GM23338 (cell line): Measurements from ENCODE around the gene PTPRJ. TPM values are rescaled to one million over a fixed set of nuclear protein-coding genes. Genes with fewer than 3 reads are reported as not detected.

Source experiments
- ATAC-seq: fragments of 200-7000 bp; cut with Tn5 transposase; 3 replicates; pipeline ENCODE4 v1.9.1; 2020
- DNase-seq: peaks from one replicate; pipeline ENCODE4 v3.0.0-alpha.2; 2015; ENCODE audit warnings: low spot score
- H2AFZ ChIP-seq: fragments of 200-600 bp; sonication (generic); 2 replicates; pipeline ENCODE4 v1.8.0; 2016; ENCODE audit warnings: antibody characterized with exemption, mild to moderate bottlenecking, moderate library complexity
- H3F3A ChIP-seq: fragments of 200-600 bp; sonication (generic); replicated peaks from 2 replicates; pipeline ENCODE4 v1.8.0; 2017; ENCODE audit warnings: antibody characterized with exemption, mixed run types, low read depth
- H3K27ac ChIP-seq: fragments of 200-600 bp; sonication (generic); 2 replicates; pipeline ENCODE4 v1.6.1; 2016; ENCODE audit warnings: low read depth
- H3K27me3 ChIP-seq: fragments of 200-600 bp; sonication (generic); 2 replicates; pipeline ENCODE4 v1.8.0; 2016; ENCODE audit warnings: mild to moderate bottlenecking, mixed run types, moderate library complexity; ENCODE audit not compliant: insufficient read depth
- H3K36me3 ChIP-seq: fragments of 200-600 bp; sonication (generic); 2 replicates; pipeline ENCODE4 v1.8.0; 2016; ENCODE audit warnings: mild to moderate bottlenecking; ENCODE audit not compliant: insufficient read depth
- H3K4me1 ChIP-seq: fragments of 200-600 bp; sonication (generic); 2 replicates; pipeline ENCODE4 v1.8.0; 2016; ENCODE audit warnings: mild to moderate bottlenecking, moderate library complexity; ENCODE audit not compliant: insufficient read depth
- H3K4me2 ChIP-seq: fragments of 200-600 bp; sonication (generic); 2 replicates; pipeline ENCODE4 v1.7.1; 2017; ENCODE audit warnings: mixed run types
- H3K4me3 ChIP-seq: fragments of 200-600 bp; sonication (generic); 2 replicates; pipeline ENCODE4 v1.6.1; 2016; ENCODE audit warnings: mixed run types
- H3K79me2 ChIP-seq: fragments of 200-600 bp; sonication (generic); replicated peaks from 2 replicates; pipeline ENCODE4 v1.8.0; 2017; ENCODE audit warnings: mild to moderate bottlenecking; ENCODE audit not compliant: insufficient read depth
- H3K9me2 ChIP-seq: fragments of 200-600 bp; sonication (generic); 2 replicates; pipeline ENCODE4 v1.8.0; 2017; ENCODE audit not compliant: insufficient read depth
- H4K20me1 ChIP-seq: fragments of 200-600 bp; sonication (generic); replicated peaks from 2 replicates; pipeline ENCODE4 v1.8.0; 2017; ENCODE audit warnings: mild to moderate bottlenecking; ENCODE audit not compliant: insufficient read depth
- H3K27ac Mint-ChIP-seq: 2 replicates; pipeline ENCODE4 v1.8.0; 2020; ENCODE audit warnings: inconsistent platforms, mild to moderate bottlenecking, moderate library complexity, mixed read lengths
- H3K27me3 Mint-ChIP-seq: 3 replicates; pipeline ENCODE4 v1.8.0; 2022; ENCODE audit warnings: low read depth, mild to moderate bottlenecking, moderate library complexity, mixed read lengths, inconsistent platforms; ENCODE audit not compliant: insufficient read depth, poor library complexity
- H3K36me3 Mint-ChIP-seq: 3 replicates; pipeline ENCODE4 v1.8.0; 2021; ENCODE audit warnings: low read depth, mild to moderate bottlenecking, inconsistent platforms, moderate library complexity, mixed read lengths
- H3K4me1 Mint-ChIP-seq: 3 replicates; pipeline ENCODE4 v1.8.0; 2020; ENCODE audit warnings: mild to moderate bottlenecking, inconsistent platforms, mixed read lengths
- H3K4me3 Mint-ChIP-seq: 3 replicates; pipeline ENCODE4 v1.8.0; 2021; ENCODE audit warnings: moderate library complexity, mild to moderate bottlenecking, inconsistent platforms, mixed read lengths
- H3K9me3 Mint-ChIP-seq: 3 replicates; pipeline ENCODE4 v1.8.0; 2020; ENCODE audit warnings: moderate library complexity, mild to moderate bottlenecking, inconsistent platforms, mixed read lengths
- CREB1 ChIP-seq: fragments of 250-450 bp; sonication (Bioruptor Pico); IDR thresholded peaks from 2 replicates; pipeline ENCODE4 v1.5.0; 2020; ENCODE audit warnings: low read depth, mild to moderate bottlenecking, moderate library complexity
- CTCF ChIP-seq, 2 experiments: fragments of 200-600 bp in 1 of 2; sonication (generic) in 1 of 2; conservative IDR thresholded peaks; 2 replicates each; pipeline versions ENCODE4 v1.5.1 to v1.6.1; 2016 to 2017; ENCODE audit warnings: antibody characterized with exemption in 2 of 2, low read depth in 2 of 2, mild to moderate bottlenecking in 2 of 2, moderate library complexity in 1 of 2
- ETS1 ChIP-seq: IDR thresholded peaks from 2 replicates; pipeline ENCODE4 v1.6.1; 2016; ENCODE audit warnings: antibody characterized with exemption
- EZH2 ChIP-seq: fragments of 200-600 bp; sonication (generic); IDR thresholded peaks from one replicate; pipeline ENCODE4 v1.8.0; 2017; ENCODE audit warnings: antibody characterized with exemption, mild to moderate bottlenecking, low read depth; ENCODE audit not compliant: unreplicated experiment
- EZH2phosphoT487 ChIP-seq: fragments of 200-600 bp; sonication (generic); IDR thresholded peaks from one replicate; pipeline ENCODE4 v1.8.1; 2018; ENCODE audit warnings: antibody characterized with exemption; ENCODE audit not compliant: unreplicated experiment
- JUNB ChIP-seq: IDR thresholded peaks from one replicate; pipeline ENCODE4 v1.6.1; 2016; ENCODE audit warnings: antibody characterized with exemption; ENCODE audit not compliant: unreplicated experiment
- NANOG ChIP-seq: IDR thresholded peaks from 2 replicates; pipeline ENCODE4 v1.6.1; 2016; ENCODE audit warnings: antibody characterized with exemption, borderline replicate concordance
- POLR2AphosphoS5 ChIP-seq: IDR thresholded peaks from 2 replicates; pipeline ENCODE4 v1.6.1; 2016; ENCODE audit warnings: antibody characterized with exemption, low read depth
- REST ChIP-seq: IDR thresholded peaks from one replicate; pipeline ENCODE4 v1.6.1; 2018; ENCODE audit warnings: antibody characterized with exemption; ENCODE audit not compliant: unreplicated experiment
- STAT1 ChIP-seq: IDR thresholded peaks from one replicate; pipeline ENCODE4 v1.6.1; 2016; ENCODE audit warnings: antibody characterized with exemption; ENCODE audit not compliant: unreplicated experiment
- ZNF114 ChIP-seq: fragments of 250-450 bp; sonication (Bioruptor Pico); IDR thresholded peaks from 2 replicates; pipeline ENCODE4 v1.5.0; 2020; ENCODE audit warnings: mild to moderate bottlenecking, moderate library complexity
- ZNF331 ChIP-seq: fragments of 250-450 bp; sonication (Bioruptor Pico); IDR thresholded peaks from 2 replicates; pipeline ENCODE4 v1.5.0; 2020; ENCODE audit warnings: low read depth, mild to moderate bottlenecking, moderate library complexity
- ZNF462 ChIP-seq: fragments of 250-450 bp; sonication (Bioruptor Pico); IDR thresholded peaks from 2 replicates; pipeline ENCODE4 v1.5.0; 2020; ENCODE audit warnings: mild to moderate bottlenecking, moderate library complexity
- polyA plus RNA-seq: library from polyadenylated mRNA; unstranded; fragments of >200 nt; fragmentation: Nextera tagmentation; extraction: Ambion mirVana; gene quantifications from 2 replicates; pipeline ENCODE4 v1.2.1, GENCODE V29; 2016
- total RNA-seq: library from RNA; depleted of rRNA; stranded (reverse); fragments of >200 nt; shearing (Covaris generic); gene quantifications from 2 replicates; pipeline ENCODE4 v1.2.3, GENCODE V29; 2014

PTPRJ gene
- total and polyA plus RNA-seq, 2 experiments from 2014 or later = 4.2 to 16.0 TPM

GRCh38 chr11:48079596-48079995 is 99.2 kb downstream of the PTPRJ start:
- H3K4me3 ChIP-seq = no peak overlapping the region
- DNase-seq (no peak), ATAC-seq (peak; percentile 38; the same call in 2 of the 3 replicates)
- no peak overlapping the region for H3K27ac ChIP-seq
- Mint-ChIP-seq H3K36me3 (peaks cover 6% of the 10 kb centered on the region; the same call in 2 of the 3 replicates), H3K4me3 (no peak overlapping the region), H3K27me3 (peaks cover 10% of the 10 kb centered on the region), H3K4me1 (peaks cover 13% of the 10 kb centered on the region), H3K9me3 (peaks cover 4% of the 10 kb centered on the region; the same call in 1 of the 3 replicates), H3K27ac (no peak overlapping the region)
- no peaks in the 10 kb centered on the region; the same call in 1 of the 2 replicates for H4K20me1 ChIP-seq
- TF ChIP-seq POLR2AphosphoS5 (no peak), ZNF462 (CRISPR knock-in tag) (no peak), ETS1 (no peak), ZNF114 (no peak), REST (no peak), NANOG (no peak), CTCF (conservative IDR thresholded peaks at IDR 0.05; ENCODE audit: low read depth in 2 of 2) (no peak), EZH2 (no peak), ZNF331 (CRISPR knock-in tag) (no peak), EZH2phosphoT487 (no peak), CREB1 (CRISPR knock-in tag) (no peak), STAT1 (no peak), JUNB (no peak)
- no peaks in the 10 kb centered on the region for H3K36me3 ChIP-seq
- no peak overlapping the region for H3K4me2 ChIP-seq
- no peaks in the 10 kb centered on the region for H3K27me3 ChIP-seq
- no peaks in the 10 kb centered on the region for H3F3A ChIP-seq
- peaks cover 3% of the 10 kb centered on the region; the same call in 1 of the 2 replicates for H3K79me2 ChIP-seq
- H2AFZ ChIP-seq = no peak overlapping the region
- 0 out of 2 replicates have a peak, but pooled peaks cover 6% of the 10 kb centered on the region for H3K9me2 ChIP-seq
- no peaks in the 10 kb centered on the region for H3K4me1 ChIP-seq
